ENCODE data around the gene IRF2BP2. TPM values are rescaled to one million over a fixed set of nuclear protein-coding genes. Genes with fewer than 3 reads are reported as not detected.

The IRF2BP2 gene
- total and polyA plus RNA-seq, 2 of the 13 experiments (the other 11 are each of a cell fraction or from before 2014, with no cell fraction given) = 140 to 147 TPM

- TF ChIP-seq THRA (CRISPR knock-in tag; IDR thresholded peaks at IDR 0.05; ENCODE audit: borderline replicate concordance) (no peak; the same call in 1 of the 2 replicates), ZNF512 (CRISPR knock-in tag; IDR thresholded peaks at IDR 0.05) (no peak), PLSCR1 (CRISPR knock-in tag; IDR thresholded peaks at IDR 0.05; ENCODE audit: borderline replicate concordance) (0 out of 2 replicates have a peak, but pooled peaks have one; percentile 76), HNRNPLL (IDR thresholded peaks at IDR 0.05; ENCODE audit: low read depth, low read length, poor library complexity, severe bottlenecking) (peak; percentile 74), ZNF234 (CRISPR knock-in tag; conservative IDR thresholded peaks at IDR 0.05) (0 out of 2 replicates have a peak, but pooled peaks have one; percentile 70), ETV6 (CRISPR knock-in tag; conservative IDR thresholded peaks at IDR 0.05) (no peak; the same call in 1 of the 2 replicates), MEF2D (CRISPR knock-in tag; IDR thresholded peaks at IDR 0.05) (no peak), ZNF572 (CRISPR knock-in tag; IDR thresholded peaks at IDR 0.05) (no peak), PTBP1 (IDR thresholded peaks at IDR 0.05; ENCODE audit: low read depth, low read length, poor library complexity, severe bottlenecking) (no peak), ZNF883 (CRISPR knock-in tag; IDR thresholded peaks at IDR 0.05; ENCODE audit: not compliant biosample characterization) (peak; percentile 69), ZNF33A (CRISPR knock-in tag; IDR thresholded peaks at IDR 0.05; ENCODE audit: borderline replicate concordance) (no peak), FIP1L1 (IDR thresholded peaks at IDR 0.05; ENCODE audit: borderline replicate concordance, insufficient read depth, low read depth, low read length) (0 out of 2 replicates have a peak, but pooled peaks have one; percentile 96), ZNF337 (CRISPR knock-in tag; IDR thresholded peaks at IDR 0.05; ENCODE audit: borderline replicate concordance, low read depth) (0 out of 2 replicates have a peak, but pooled peaks have one; percentile 20), TFDP1 (CRISPR knock-in tag; IDR thresholded peaks at IDR 0.05; ENCODE audit: borderline replicate concordance) (peak; percentile 88), ZNF282 (IDR thresholded peaks at IDR 0.05; ENCODE audit: partially characterized antibody) (no peak), ZNF709 (CRISPR knock-in tag; IDR thresholded peaks at IDR 0.05) (peak; percentile 81), CHD4 (IDR thresholded peaks at IDR 0.05; ENCODE audit: borderline replicate concordance, low read length) (peak; percentile 3; the same call in 1 of the 2 replicates), POGK (CRISPR knock-in tag; conservative IDR thresholded peaks at IDR 0.05) (peak; percentile 82), E2F2 (CRISPR knock-in tag; IDR thresholded peaks at IDR 0.05; ENCODE audit: borderline replicate concordance) (no peak), ZMYM2 (CRISPR knock-in tag; IDR thresholded peaks at IDR 0.05) (no peak)
Measured at GRCh38 chr1:234610666-234611224, 767 bp upstream of the IRF2BP2 start (continued).

All from HepG2 (cell line).